Neural cell (in vitro differentiated cells): Measurements from ENCODE around the gene AFF2. TPM values are rescaled to one million over a fixed set of nuclear protein-coding genes. Genes with fewer than 3 reads are reported as not detected.

ENCODE experiments used
- H2AFZ ChIP-seq: fragments of 200-600, 300-800 bp; sonication (generic), shearing (Covaris generic); 2 replicates; pipeline ENCODE4 v1.6.0; 2014; ENCODE audit warnings: low read depth, mild to moderate bottlenecking, antibody characterized with exemption, low read length, moderate library complexity
- H3F3A ChIP-seq: fragments of 200-600 bp; shearing (Covaris generic); 2 replicates; pipeline ENCODE4 v1.6.1; 2016; ENCODE audit warnings: mild to moderate bottlenecking, moderate library complexity, mixed read lengths, antibody characterized with exemption, low read length; ENCODE audit not compliant: insufficient read depth, poor library complexity, severe bottlenecking
- H3K27ac ChIP-seq: fragments of 200-600, 300-800 bp; sonication (generic), shearing (Covaris generic); 2 replicates; pipeline ENCODE4 v1.5.1; 2014; ENCODE audit warnings: mild to moderate bottlenecking, low read length, moderate library complexity
- H3K27me3 ChIP-seq: fragments of 300-800, 200-600 bp; sonication (generic), shearing (Covaris generic); 2 replicates; pipeline ENCODE4 v1.6.0; 2014; ENCODE audit warnings: mild to moderate bottlenecking, low read depth, low read length, moderate library complexity; ENCODE audit not compliant: insufficient read depth
- H3K36me3 ChIP-seq: fragments of 300-800, 200-600 bp; sonication (generic), shearing (Covaris generic); 2 replicates; pipeline ENCODE4 v1.5.1; 2014; ENCODE audit warnings: mild to moderate bottlenecking, antibody characterized with exemption, low read length, moderate library complexity; ENCODE audit not compliant: insufficient read depth
- H3K4me2 ChIP-seq: fragments of 300-800, 200-600 bp; sonication (generic), shearing (Covaris generic); 2 replicates; pipeline ENCODE4 v1.6.0; 2014; ENCODE audit warnings: mild to moderate bottlenecking, low read length
- H3K4me3 ChIP-seq: fragments of 300-800, 200-600 bp; sonication (generic), shearing (Covaris generic); 2 replicates; pipeline ENCODE4 v1.5.1; 2014; ENCODE audit warnings: mild to moderate bottlenecking, low read length, moderate library complexity
- H3K79me2 ChIP-seq: fragments of 200-600 bp; shearing (Covaris generic); replicated peaks from 2 replicates; pipeline ENCODE4 v1.6.0; 2014; ENCODE audit warnings: mild to moderate bottlenecking, low read length, moderate library complexity; ENCODE audit not compliant: insufficient read depth
- H3K9ac ChIP-seq: fragments of 300-800, 200-600 bp; sonication (generic), shearing (Covaris generic); 2 replicates; pipeline ENCODE4 v1.6.1; 2016; ENCODE audit warnings: mild to moderate bottlenecking, low read length, mixed read lengths
- H3K9me2 ChIP-seq: fragments of 200-600 bp; shearing (Covaris generic); 2 replicates; pipeline ENCODE4 v1.6.1; 2016; ENCODE audit warnings: mild to moderate bottlenecking, low read length, mixed read lengths; ENCODE audit not compliant: insufficient read depth
- H3K9me3 ChIP-seq: fragments of 200-600, 300-800 bp; sonication (generic), shearing (Covaris generic); 2 replicates; pipeline ENCODE4 v1.6.1; 2016; ENCODE audit warnings: mild to moderate bottlenecking, mixed run types, low read length, moderate library complexity, mixed read lengths
- H4K20me1 ChIP-seq: fragments of 200-600 bp; shearing (Covaris generic); 2 replicates; pipeline ENCODE4 v1.6.1; 2016; ENCODE audit warnings: mild to moderate bottlenecking, mixed run types; ENCODE audit not compliant: insufficient read depth
- CTCF ChIP-seq: fragments of 450-650 bp; IDR thresholded peaks from 2 replicates; pipeline ENCODE4 v1.5.1; 2014; ENCODE audit warnings: antibody characterized with exemption, mild to moderate bottlenecking, moderate library complexity; ENCODE audit not compliant: poor library complexity, severe bottlenecking
- EP300 ChIP-seq: fragments of 450-650 bp; conservative IDR thresholded peaks from 2 replicates; pipeline ENCODE4 v1.6.1; 2014; ENCODE audit warnings: antibody characterized with exemption, mild to moderate bottlenecking, moderate library complexity; ENCODE audit not compliant: poor library complexity, severe bottlenecking
- EZH2 ChIP-seq: fragments of 200-600, 300-800 bp; shearing (Covaris generic), sonication (generic); IDR thresholded peaks from 2 replicates; pipeline ENCODE4 v1.6.1; 2014; ENCODE audit warnings: antibody characterized with exemption, low read length, borderline replicate concordance, mild to moderate bottlenecking; ENCODE audit not compliant: insufficient read depth, poor library complexity, severe bottlenecking
- MXI1 ChIP-seq: fragments of 450-650 bp; conservative IDR thresholded peaks from 2 replicates; pipeline ENCODE4 v1.6.1; 2014; ENCODE audit warnings: antibody characterized with exemption, mild to moderate bottlenecking; ENCODE audit not compliant: poor library complexity, severe bottlenecking
- POLR2AphosphoS5 ChIP-seq: IDR thresholded peaks from 2 replicates; pipeline ENCODE4 v1.6.1; 2012
- RAD21 ChIP-seq: fragments of 450-650 bp; conservative IDR thresholded peaks from 2 replicates; pipeline ENCODE4 v1.6.1; 2014; ENCODE audit warnings: antibody characterized with exemption, mild to moderate bottlenecking, moderate library complexity
- REST ChIP-seq: IDR thresholded peaks from 2 replicates; pipeline ENCODE4 v1.6.1; 2012; ENCODE audit warnings: borderline replicate concordance
- SMC3 ChIP-seq: fragments of 450-650 bp; conservative IDR thresholded peaks from 2 replicates; pipeline ENCODE4 v1.6.1; 2014; ENCODE audit warnings: antibody characterized with exemption, mild to moderate bottlenecking, moderate library complexity; ENCODE audit not compliant: poor library complexity
- TAF1 ChIP-seq: IDR thresholded peaks from 2 replicates; pipeline ENCODE4 v1.6.1; 2012; ENCODE audit warnings: low read depth
- polyA plus RNA-seq: library from polyadenylated mRNA; depleted of rRNA; stranded (reverse); fragments of >200 nt; gene quantifications from 2 replicates; pipeline ENCODE4 v1.2.3, GENCODE V29; 2014

Gene AFF2
- polyA plus RNA-seq, 1 donor from 2014 or later: 10.5 TPM

GRCh38 chrX:148893395-148893794 lies 393.0 kb downstream of the AFF2 start:
- Histone ChIP-seq H3K79me2 (no peaks in the 10 kb centered on the region), H3K4me3 (no peak overlapping the region), H3K9me2 (no peaks in the 10 kb centered on the region), H2AFZ (no peak overlapping the region), H3K4me2 (no peak overlapping the region), H3K36me3 (no peaks in the 10 kb centered on the region), H3K27ac (no peak overlapping the region), H3K9me3 (no peaks in the 10 kb centered on the region), H3F3A (no peaks in the 10 kb centered on the region), H4K20me1 (no peaks in the 10 kb centered on the region), H3K9ac (no peak overlapping the region), H3K27me3 (no peaks in the 10 kb centered on the region)
- TF ChIP-seq POLR2AphosphoS5: no peak
- no peak for TF ChIP-seq RAD21
- TF ChIP-seq MXI1: no peak
- TF ChIP-seq EZH2: no peak
- no peak for TF ChIP-seq REST
- no peak for TF ChIP-seq SMC3

DNA sequence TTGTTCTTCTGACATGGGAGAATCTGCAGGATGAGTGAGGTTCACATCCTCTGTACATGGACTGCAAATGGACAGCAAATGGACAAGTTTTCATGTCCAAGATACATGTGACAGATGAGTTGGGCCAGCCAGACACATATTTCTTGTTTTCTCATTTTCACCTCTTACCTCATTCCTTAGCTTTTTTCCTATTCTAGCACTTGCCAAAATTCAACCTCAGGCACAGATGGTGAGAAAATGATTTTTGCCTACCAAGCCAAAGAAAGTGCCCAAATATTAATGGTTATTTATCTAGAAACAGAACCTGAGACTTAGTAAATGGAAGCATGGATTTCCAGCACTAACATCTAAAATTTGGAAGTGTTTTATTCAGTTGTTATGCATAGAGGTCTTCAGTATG lies 402.2 kb downstream of the AFF2 start:
- TF ChIP-seq POLR2AphosphoS5 (no peak), REST (no peak), MXI1 (no peak), CTCF (no peak), EP300 (no peak), RAD21 (no peak), EZH2 (no peak), TAF1 (no peak), SMC3 (no peak)

More for the DNA sequence above, 402.2 kb downstream of the AFF2 start:
- no peaks in the 10 kb centered on the region for H3K79me2 ChIP-seq
- no peak overlapping the region for H3K4me3 ChIP-seq
- H2AFZ ChIP-seq: no peak overlapping the region
- H3K9me3 ChIP-seq: no peaks in the 10 kb centered on the region
- no peaks in the 10 kb centered on the region for H4K20me1 ChIP-seq
- H3K36me3 ChIP-seq: no peaks in the 10 kb centered on the region
- no peak overlapping the region for H3K9ac ChIP-seq
- H3K9me2 ChIP-seq: no peaks in the 10 kb centered on the region
- H3K27me3 ChIP-seq: no peaks in the 10 kb centered on the region
- no peak overlapping the region for H3K4me2 ChIP-seq
- H3F3A ChIP-seq: no peaks in the 10 kb centered on the region
- peak overlapping the region; percentile 52 for H3K27ac ChIP-seq
